Ovary (tissue), 3 donors: ENCODE data around the gene DNM2.

Experiments used
- CTCF ChIP-seq, 3 donors: fragments of 450-650 bp in 2 of 3; fragments of 200-600 bp in 1 of 3; IDR thresholded peaks; one replicate each; pipeline versions ENCODE4 v1.5.1 to v1.8.0; 2016 to 2022; ENCODE audit warnings: antibody characterized with exemption in 3 of 3, mild to moderate bottlenecking in 1 of 3
- EP300 ChIP-seq: sonication (generic); formaldehyde crosslinking; IDR thresholded peaks from one replicate; pipeline ENCODE4 v1.6.1; 2017; ENCODE audit warnings: antibody characterized with exemption
- POLR2A ChIP-seq: fragments of 450-650 bp; IDR thresholded peaks from one replicate; pipeline ENCODE4 v1.6.1; 2017; ENCODE audit warnings: antibody characterized with exemption, mild to moderate bottlenecking, moderate library complexity
- donor health status: DM: no; HTN: no; CAD: no.

GRCh38 chr19:10720607-10721125 is 2.8 kb downstream of the DNM2 start:
- TF ChIP-seq CTCF (IDR thresholded peaks at IDR 0.05), result no peak
- TF ChIP-seq POLR2A, result no peak
- no peak for TF ChIP-seq EP300
